H1 (cell line): ENCODE measurements around the gene VAV2. TPM values are rescaled to one million over a fixed set of nuclear protein-coding genes. Genes with fewer than 3 reads are reported as not detected.

ENCODE experiments used
- CREB1 ChIP-seq: IDR thresholded peaks from 2 replicates; pipeline ENCODE4 v1.6.1; 2012; ENCODE audit warnings: inconsistent platforms
- GTF2F1 ChIP-seq: IDR thresholded peaks from 2 replicates; pipeline ENCODE4 v1.6.1; 2012; ENCODE audit warnings: low read depth, low read length, improper control_type of control experiment, borderline replicate concordance
- JUN ChIP-seq: IDR thresholded peaks from 2 replicates; pipeline ENCODE4 v1.6.1; 2011; ENCODE audit warnings: low read depth, mild to moderate bottlenecking, improper control_type of control experiment, low read length
- JUND ChIP-seq: IDR thresholded peaks from 2 replicates; pipeline ENCODE4 v1.6.1; 2011; ENCODE audit warnings: mild to moderate bottlenecking, improper control_type of control experiment, low read length
- KDM5A ChIP-seq: fragments of 200-600 bp; IDR thresholded peaks from 2 replicates; pipeline ENCODE4 v1.7.1; 2012; ENCODE audit warnings: mild to moderate bottlenecking, low read length, inconsistent platforms, mixed read lengths
- MAFK ChIP-seq: IDR thresholded peaks from 2 replicates; pipeline ENCODE4 v1.6.1; 2012; ENCODE audit warnings: low read depth, mild to moderate bottlenecking, improper control_type of control experiment, low read length
- PHF8 ChIP-seq: fragments of 200-600 bp; sonication (generic); conservative IDR thresholded peaks from 2 replicates; pipeline ENCODE4 v1.7.1; 2012; ENCODE audit warnings: low read depth, mild to moderate bottlenecking, inconsistent platforms, low read length, moderate library complexity
- POLR2AphosphoS5 ChIP-seq: IDR thresholded peaks from 2 replicates; pipeline ENCODE4 v1.6.1; 2011; ENCODE audit warnings: low read depth, low read length
- RFX5 ChIP-seq: IDR thresholded peaks from 2 replicates; pipeline ENCODE4 v1.6.1; 2011; ENCODE audit warnings: low read depth, low read length, improper control_type of control experiment, borderline replicate concordance
- TAF1 ChIP-seq: IDR thresholded peaks from 2 replicates; pipeline ENCODE4 v1.6.1; 2011; ENCODE audit warnings: mild to moderate bottlenecking, low read depth, low read length
- TEAD4 ChIP-seq: IDR thresholded peaks from 2 replicates; pipeline ENCODE4 v1.6.1; 2012; ENCODE audit warnings: low read depth, low read length, inconsistent platforms, mixed read lengths
- polyA plus RNA-seq, 7 experiments: library from polyadenylated mRNA; depleted of rRNA in 3 of 7; stranded (reverse) in 5 of 7; unstranded in 2 of 7; fragments of >200 nt in 5 of 7; fragments of 200-250 nt in 2 of 7; gene quantifications; 1 replicate in 5 of 7; 2 replicates in 1 of 7; 4 replicates in 1 of 7; pipeline versions ENCODE4 v1.2.1 to v1.2.3, GENCODE V29; 2011 to 2013; ENCODE audit warnings: missing spikeins in 2 of 7, mixed read lengths in 2 of 7
- total RNA-seq: library from RNA; stranded (reverse); fragmentation: NEBNext Ultra II Directional; extraction: Animal tissue kit (Norgen Biotek cat#: 25700); gene quantifications from 2 replicates; pipeline ENCODE4 v1.2.1, GENCODE V29; 2021
- TF ChIP-seq, protein P1 (sequence below): fragments of 300-600 bp; sonication (generic); IDR thresholded peaks from 2 replicates; pipeline ENCODE4 v1.7.1; 2012; ENCODE audit warnings: low read length, moderate library complexity, mild to moderate bottlenecking, inconsistent platforms; ENCODE audit not compliant: insufficient replicate concordance
- TF ChIP-seq, protein P2 (sequence below): IDR thresholded peaks from 2 replicates; pipeline ENCODE4 v1.6.1; 2012; ENCODE audit warnings: inconsistent platforms

VAV2 gene
- total and polyA plus RNA-seq, 2 of the 8 experiments (the other 6 are each of a cell fraction or from before 2014, with no cell fraction given), result 13.6 to 37.6 TPM

DNA sequence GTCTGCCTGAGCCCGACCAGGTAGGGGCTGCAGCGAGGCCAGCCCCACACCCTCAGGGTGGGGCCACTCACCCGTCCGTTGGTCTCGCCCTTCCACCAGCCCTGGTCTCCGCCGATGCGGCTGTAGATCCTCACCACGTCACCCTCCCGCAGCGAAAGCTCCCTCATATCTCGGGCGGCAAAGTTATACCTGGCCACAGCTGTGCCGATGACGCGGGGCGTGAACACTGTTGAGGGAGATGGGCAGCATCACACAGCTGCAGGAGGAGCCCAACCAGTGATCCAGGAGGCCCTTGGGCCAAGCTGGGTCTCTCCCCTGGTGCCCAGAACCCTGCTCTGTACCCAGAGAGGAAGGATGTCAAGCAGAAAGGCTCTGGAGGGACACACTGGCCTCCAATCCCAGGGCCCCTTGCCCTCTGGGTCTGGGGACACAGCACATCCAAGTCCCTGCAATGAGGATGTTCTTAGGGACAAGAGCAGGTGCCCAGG lies 223.7 kb downstream of the VAV2 start (continued):
- TF ChIP-seq, protein P1, sequence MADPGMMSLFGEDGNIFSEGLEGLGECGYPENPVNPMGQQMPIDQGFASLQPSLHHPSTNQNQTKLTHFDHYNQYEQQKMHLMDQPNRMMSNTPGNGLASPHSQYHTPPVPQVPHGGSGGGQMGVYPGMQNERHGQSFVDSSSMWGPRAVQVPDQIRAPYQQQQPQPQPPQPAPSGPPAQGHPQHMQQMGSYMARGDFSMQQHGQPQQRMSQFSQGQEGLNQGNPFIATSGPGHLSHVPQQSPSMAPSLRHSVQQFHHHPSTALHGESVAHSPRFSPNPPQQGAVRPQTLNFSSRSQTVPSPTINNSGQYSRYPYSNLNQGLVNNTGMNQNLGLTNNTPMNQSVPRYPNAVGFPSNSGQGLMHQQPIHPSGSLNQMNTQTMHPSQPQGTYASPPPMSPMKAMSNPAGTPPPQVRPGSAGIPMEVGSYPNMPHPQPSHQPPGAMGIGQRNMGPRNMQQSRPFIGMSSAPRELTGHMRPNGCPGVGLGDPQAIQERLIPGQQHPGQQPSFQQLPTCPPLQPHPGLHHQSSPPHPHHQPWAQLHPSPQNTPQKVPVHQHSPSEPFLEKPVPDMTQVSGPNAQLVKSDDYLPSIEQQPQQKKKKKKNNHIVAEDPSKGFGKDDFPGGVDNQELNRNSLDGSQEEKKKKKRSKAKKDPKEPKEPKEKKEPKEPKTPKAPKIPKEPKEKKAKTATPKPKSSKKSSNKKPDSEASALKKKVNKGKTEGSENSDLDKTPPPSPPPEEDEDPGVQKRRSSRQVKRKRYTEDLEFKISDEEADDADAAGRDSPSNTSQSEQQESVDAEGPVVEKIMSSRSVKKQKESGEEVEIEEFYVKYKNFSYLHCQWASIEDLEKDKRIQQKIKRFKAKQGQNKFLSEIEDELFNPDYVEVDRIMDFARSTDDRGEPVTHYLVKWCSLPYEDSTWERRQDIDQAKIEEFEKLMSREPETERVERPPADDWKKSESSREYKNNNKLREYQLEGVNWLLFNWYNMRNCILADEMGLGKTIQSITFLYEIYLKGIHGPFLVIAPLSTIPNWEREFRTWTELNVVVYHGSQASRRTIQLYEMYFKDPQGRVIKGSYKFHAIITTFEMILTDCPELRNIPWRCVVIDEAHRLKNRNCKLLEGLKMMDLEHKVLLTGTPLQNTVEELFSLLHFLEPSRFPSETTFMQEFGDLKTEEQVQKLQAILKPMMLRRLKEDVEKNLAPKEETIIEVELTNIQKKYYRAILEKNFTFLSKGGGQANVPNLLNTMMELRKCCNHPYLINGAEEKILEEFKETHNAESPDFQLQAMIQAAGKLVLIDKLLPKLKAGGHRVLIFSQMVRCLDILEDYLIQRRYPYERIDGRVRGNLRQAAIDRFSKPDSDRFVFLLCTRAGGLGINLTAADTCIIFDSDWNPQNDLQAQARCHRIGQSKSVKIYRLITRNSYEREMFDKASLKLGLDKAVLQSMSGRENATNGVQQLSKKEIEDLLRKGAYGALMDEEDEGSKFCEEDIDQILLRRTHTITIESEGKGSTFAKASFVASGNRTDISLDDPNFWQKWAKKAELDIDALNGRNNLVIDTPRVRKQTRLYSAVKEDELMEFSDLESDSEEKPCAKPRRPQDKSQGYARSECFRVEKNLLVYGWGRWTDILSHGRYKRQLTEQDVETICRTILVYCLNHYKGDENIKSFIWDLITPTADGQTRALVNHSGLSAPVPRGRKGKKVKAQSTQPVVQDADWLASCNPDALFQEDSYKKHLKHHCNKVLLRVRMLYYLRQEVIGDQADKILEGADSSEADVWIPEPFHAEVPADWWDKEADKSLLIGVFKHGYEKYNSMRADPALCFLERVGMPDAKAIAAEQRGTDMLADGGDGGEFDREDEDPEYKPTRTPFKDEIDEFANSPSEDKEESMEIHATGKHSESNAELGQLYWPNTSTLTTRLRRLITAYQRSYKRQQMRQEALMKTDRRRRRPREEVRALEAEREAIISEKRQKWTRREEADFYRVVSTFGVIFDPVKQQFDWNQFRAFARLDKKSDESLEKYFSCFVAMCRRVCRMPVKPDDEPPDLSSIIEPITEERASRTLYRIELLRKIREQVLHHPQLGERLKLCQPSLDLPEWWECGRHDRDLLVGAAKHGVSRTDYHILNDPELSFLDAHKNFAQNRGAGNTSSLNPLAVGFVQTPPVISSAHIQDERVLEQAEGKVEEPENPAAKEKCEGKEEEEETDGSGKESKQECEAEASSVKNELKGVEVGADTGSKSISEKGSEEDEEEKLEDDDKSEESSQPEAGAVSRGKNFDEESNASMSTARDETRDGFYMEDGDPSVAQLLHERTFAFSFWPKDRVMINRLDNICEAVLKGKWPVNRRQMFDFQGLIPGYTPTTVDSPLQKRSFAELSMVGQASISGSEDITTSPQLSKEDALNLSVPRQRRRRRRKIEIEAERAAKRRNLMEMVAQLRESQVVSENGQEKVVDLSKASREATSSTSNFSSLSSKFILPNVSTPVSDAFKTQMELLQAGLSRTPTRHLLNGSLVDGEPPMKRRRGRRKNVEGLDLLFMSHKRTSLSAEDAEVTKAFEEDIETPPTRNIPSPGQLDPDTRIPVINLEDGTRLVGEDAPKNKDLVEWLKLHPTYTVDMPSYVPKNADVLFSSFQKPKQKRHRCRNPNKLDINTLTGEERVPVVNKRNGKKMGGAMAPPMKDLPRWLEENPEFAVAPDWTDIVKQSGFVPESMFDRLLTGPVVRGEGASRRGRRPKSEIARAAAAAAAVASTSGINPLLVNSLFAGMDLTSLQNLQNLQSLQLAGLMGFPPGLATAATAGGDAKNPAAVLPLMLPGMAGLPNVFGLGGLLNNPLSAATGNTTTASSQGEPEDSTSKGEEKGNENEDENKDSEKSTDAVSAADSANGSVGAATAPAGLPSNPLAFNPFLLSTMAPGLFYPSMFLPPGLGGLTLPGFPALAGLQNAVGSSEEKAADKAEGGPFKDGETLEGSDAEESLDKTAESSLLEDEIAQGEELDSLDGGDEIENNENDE, result no peak
- TF ChIP-seq TAF1 (no peak), RFX5 (no peak), KDM5A (no peak), TEAD4 (no peak), PHF8 (no peak), JUN (no peak), JUND (no peak), POLR2AphosphoS5 (no peak), CREB1 (no peak), MAFK (no peak), GTF2F1 (no peak)
- TF ChIP-seq, protein P2, sequence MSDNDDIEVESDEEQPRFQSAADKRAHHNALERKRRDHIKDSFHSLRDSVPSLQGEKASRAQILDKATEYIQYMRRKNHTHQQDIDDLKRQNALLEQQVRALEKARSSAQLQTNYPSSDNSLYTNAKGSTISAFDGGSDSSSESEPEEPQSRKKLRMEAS, result no peak
